Measurements from ENCODE around the gene ALDH1B1.

ALDH1B1 gene

DNA sequence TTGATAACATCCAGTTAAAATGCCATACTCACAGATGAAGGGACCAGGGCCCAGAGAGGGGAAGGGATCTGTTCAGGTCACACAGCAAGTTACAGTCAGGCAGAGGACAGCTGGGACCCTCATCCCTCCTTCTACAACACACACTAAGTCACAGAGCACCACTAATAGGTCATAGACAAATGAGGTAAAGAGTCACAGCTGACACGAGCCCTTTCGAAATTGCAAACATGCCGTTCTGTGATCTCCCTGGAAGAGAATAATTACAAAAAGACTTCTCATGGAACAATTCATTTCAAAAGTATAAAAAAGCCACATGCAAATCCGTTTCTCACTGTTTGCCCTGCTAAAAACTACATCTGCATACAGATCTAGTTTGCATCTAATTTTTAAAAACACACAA lies 16.2 kb downstream of the ALDH1B1 start:
- TF ChIP-seq, protein P1, sequence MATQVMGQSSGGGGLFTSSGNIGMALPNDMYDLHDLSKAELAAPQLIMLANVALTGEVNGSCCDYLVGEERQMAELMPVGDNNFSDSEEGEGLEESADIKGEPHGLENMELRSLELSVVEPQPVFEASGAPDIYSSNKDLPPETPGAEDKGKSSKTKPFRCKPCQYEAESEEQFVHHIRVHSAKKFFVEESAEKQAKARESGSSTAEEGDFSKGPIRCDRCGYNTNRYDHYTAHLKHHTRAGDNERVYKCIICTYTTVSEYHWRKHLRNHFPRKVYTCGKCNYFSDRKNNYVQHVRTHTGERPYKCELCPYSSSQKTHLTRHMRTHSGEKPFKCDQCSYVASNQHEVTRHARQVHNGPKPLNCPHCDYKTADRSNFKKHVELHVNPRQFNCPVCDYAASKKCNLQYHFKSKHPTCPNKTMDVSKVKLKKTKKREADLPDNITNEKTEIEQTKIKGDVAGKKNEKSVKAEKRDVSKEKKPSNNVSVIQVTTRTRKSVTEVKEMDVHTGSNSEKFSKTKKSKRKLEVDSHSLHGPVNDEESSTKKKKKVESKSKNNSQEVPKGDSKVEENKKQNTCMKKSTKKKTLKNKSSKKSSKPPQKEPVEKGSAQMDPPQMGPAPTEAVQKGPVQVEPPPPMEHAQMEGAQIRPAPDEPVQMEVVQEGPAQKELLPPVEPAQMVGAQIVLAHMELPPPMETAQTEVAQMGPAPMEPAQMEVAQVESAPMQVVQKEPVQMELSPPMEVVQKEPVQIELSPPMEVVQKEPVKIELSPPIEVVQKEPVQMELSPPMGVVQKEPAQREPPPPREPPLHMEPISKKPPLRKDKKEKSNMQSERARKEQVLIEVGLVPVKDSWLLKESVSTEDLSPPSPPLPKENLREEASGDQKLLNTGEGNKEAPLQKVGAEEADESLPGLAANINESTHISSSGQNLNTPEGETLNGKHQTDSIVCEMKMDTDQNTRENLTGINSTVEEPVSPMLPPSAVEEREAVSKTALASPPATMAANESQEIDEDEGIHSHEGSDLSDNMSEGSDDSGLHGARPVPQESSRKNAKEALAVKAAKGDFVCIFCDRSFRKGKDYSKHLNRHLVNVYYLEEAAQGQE (IDR thresholded peaks at IDR 0.05; ENCODE audit: insufficient read depth in 1 of 2, low read depth in 2 of 2, low read length in 2 of 2) = no peak
- no peak for TF ChIP-seq SIN3A (IDR thresholded peaks at IDR 0.05; ENCODE audit: borderline replicate concordance, insufficient read depth, low read length)
- TF ChIP-seq FOXP2 (optimal IDR thresholded peaks at IDR 0.05; ENCODE audit: borderline replicate concordance, extremely low read depth, extremely low read length, insufficient read depth) = no peak
- TF ChIP-seq POLR2AphosphoS5 (IDR thresholded peaks at IDR 0.05; ENCODE audit: low read depth, low read length) = no peak
- no peak for TF ChIP-seq TAF1 (IDR thresholded peaks at IDR 0.05; ENCODE audit: borderline replicate concordance, insufficient read depth, low read length)

DNA sequence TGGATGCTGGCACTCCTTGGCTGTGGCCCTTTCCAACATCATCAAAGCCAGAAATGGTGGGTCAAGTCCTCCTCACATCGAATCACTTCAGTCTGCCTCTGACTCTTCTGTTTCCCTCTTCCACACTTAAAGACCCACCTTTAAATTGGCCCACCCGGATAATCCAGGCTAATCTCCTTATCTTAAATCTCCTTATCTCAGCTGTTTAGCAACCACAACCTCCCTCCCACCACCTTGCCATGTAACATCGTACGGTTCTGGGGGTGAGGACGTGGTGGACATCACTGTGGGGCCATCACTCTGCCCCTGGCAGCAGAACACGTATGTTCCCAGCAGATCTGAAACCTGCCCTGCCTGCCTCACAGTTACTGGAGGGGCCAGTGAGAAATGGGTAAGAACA lies 20.2 kb downstream of the ALDH1B1 start:
- TF ChIP-seq POLR2AphosphoS5 (IDR thresholded peaks at IDR 0.05; ENCODE audit: low read depth, low read length) = no peak
- TF ChIP-seq FOXP2 (optimal IDR thresholded peaks at IDR 0.05; ENCODE audit: borderline replicate concordance, extremely low read depth, extremely low read length, insufficient read depth) = no peak
- no peak for TF ChIP-seq TAF1 (IDR thresholded peaks at IDR 0.05; ENCODE audit: borderline replicate concordance, insufficient read depth, low read length)
- TF ChIP-seq, protein P1 (IDR thresholded peaks at IDR 0.05; ENCODE audit: insufficient read depth in 1 of 2, low read depth in 2 of 2, low read length in 2 of 2) = no peak
- TF ChIP-seq SIN3A (IDR thresholded peaks at IDR 0.05; ENCODE audit: borderline replicate concordance, insufficient read depth, low read length) = no peak

DNA sequence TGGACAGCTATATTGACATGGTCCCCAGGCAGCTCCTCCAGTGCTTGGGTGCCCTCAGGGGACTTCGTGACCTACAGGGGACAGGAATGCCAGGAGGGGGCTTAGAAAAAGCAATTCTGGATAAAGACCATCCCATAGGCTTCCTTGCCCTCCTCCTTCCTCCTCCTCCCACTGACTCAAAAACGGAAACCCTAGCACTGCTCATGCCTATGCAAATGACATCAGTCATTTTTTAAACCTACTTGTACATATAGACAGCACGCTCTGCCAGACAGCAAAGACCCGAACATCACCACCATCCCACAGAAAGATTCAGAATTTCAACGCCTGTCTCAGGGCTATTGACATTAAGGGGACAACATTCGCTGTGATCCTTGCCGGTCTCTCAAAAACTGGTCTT lies 20.8 kb downstream of the ALDH1B1 start:
- TF ChIP-seq POLR2AphosphoS5 (IDR thresholded peaks at IDR 0.05; ENCODE audit: low read depth, low read length) (no peak), TAF1 (IDR thresholded peaks at IDR 0.05; ENCODE audit: borderline replicate concordance, insufficient read depth, low read length) (no peak), SIN3A (IDR thresholded peaks at IDR 0.05; ENCODE audit: borderline replicate concordance, insufficient read depth, low read length) (no peak), FOXP2 (optimal IDR thresholded peaks at IDR 0.05; ENCODE audit: borderline replicate concordance, extremely low read depth, extremely low read length, insufficient read depth) (no peak)
- TF ChIP-seq, protein P1 (IDR thresholded peaks at IDR 0.05; ENCODE audit: insufficient read depth in 1 of 2, low read depth in 2 of 2, low read length in 2 of 2) = no peak

DNA sequence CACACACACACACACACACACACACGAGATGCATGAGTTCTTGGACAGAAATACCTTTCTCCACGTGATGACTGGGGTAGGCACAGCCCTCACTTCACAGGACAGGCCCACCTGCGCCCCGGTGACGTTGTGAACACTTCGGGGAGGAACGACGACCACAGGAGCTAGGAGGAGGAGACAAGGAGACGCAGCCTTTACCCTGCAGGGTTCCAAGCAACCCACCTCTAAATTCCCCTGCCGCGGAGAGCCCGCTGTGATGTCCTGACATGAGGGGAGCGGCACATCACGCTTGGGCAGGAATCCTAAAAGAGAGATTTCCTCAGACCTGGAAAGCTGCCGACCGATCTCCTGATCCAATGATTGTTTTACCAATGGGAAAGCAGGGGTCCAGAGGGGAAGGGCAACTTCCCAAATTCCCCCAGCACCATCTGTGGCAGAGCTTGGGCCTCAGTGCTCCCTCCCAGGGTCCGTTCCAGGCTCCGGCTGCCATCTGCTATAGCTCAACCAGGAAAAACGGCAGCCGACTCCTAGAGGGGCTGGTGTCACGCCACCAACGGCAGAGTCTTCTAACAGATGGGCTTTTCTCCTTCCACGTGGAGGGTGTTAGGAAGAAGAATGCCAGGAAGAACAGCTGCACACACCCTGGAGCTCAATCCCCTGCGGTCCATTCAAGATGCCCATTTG lies 21.7 kb downstream of the ALDH1B1 start:
- TF ChIP-seq, protein P1 (IDR thresholded peaks at IDR 0.05; ENCODE audit: insufficient read depth in 1 of 2, low read depth in 2 of 2, low read length in 2 of 2) = no peak
- no peak for TF ChIP-seq POLR2AphosphoS5 (IDR thresholded peaks at IDR 0.05; ENCODE audit: low read depth, low read length)
- no peak for TF ChIP-seq FOXP2 (optimal IDR thresholded peaks at IDR 0.05; ENCODE audit: borderline replicate concordance, extremely low read depth, extremely low read length, insufficient read depth)
- no peak for TF ChIP-seq TAF1 (IDR thresholded peaks at IDR 0.05; ENCODE audit: borderline replicate concordance, insufficient read depth, low read length)
- no peak for TF ChIP-seq SIN3A (IDR thresholded peaks at IDR 0.05; ENCODE audit: borderline replicate concordance, insufficient read depth, low read length)

Measured in PFSK-1 (cell line).